Measurements from ENCODE around the gene MTG2. TPM values are rescaled to one million over a fixed set of nuclear protein-coding genes. Genes with fewer than 3 reads are reported as not detected.

Gene MTG2
- total RNA-seq, 1 experiment from 2014 or later: 56.8 TPM

- BruUV-seq (replicated peaks): no TSS peak
- CTCF ChIA-PET: no interaction called here
- H3K36me3 ChIP-seq (ENCODE audit: control insufficient read depth, insufficient read depth, low read length): peaks cover 10% of the 10 kb centered on the region
Observed at GRCh38 chr20:62196286-62196685, 13.5 kb downstream of the MTG2 start.

GRCh38 chr20:62197311-62197710, 14.5 kb downstream of the MTG2 start:
- ChIA-PET POLR2A (no interaction called here), CTCF (no interaction called here)
- H3K27ac ChIP-seq (ENCODE audit: low read length): no peak overlapping the region
- peaks cover 10% of the 10 kb centered on the region for H3K36me3 ChIP-seq (ENCODE audit: control insufficient read depth, insufficient read depth, low read length)
- no TSS peak for BruUV-seq (replicated peaks)
- intact Hi-C loops (cut with micrococcal nuclease; ENCODE audit: unreplicated experiment): no loop called here
- no peak overlapping the region for H3K4me3 ChIP-seq (ENCODE audit: low read depth in 2 of 2, low read length in 2 of 2)
- no peaks in the 10 kb centered on the region for H3K27me3 ChIP-seq (ENCODE audit: control insufficient read depth, insufficient read depth, low read length)
- no peak for DNase-seq (ENCODE audit: low read depth, low spot score)
- H3K9me3 ChIP-seq (ENCODE audit: control insufficient read depth, insufficient read depth, low read depth, low read length): no peaks in the 10 kb centered on the region
- ATAC-seq: no peak
- TF ChIP-seq TCF7L2 (IDR thresholded peaks at IDR 0.05; ENCODE audit: low read depth, low read length) (no peak), CTCF (IDR thresholded peaks at IDR 0.05) (no peak), REST (IDR thresholded peaks at IDR 0.05; ENCODE audit: insufficient read depth in 1 of 2, low read depth in 2 of 2, low read length in 1 of 2) (no peak), SIN3A (IDR thresholded peaks at IDR 0.05; ENCODE audit: borderline replicate concordance, insufficient read depth, low read depth, low read length) (no peak), POLR2AphosphoS5 (IDR thresholded peaks at IDR 0.05; ENCODE audit: low read depth, low read length) (no peak)
- H3K4me1 ChIP-seq (ENCODE audit: control insufficient read depth, insufficient read depth, low read length): no peaks in the 10 kb centered on the region
- in situ Hi-C loops (cut with HindIII; ENCODE audit: low pct_unique_long_range_greater_than_20kb, low sequenced_read_pairs): no loop called here

More at GRCh38 chr20:62196286-62196685, 13.5 kb downstream of the MTG2 start:
- in situ Hi-C loops (cut with HindIII; ENCODE audit: low pct_unique_long_range_greater_than_20kb, low sequenced_read_pairs): no loop called here
- ATAC-seq: no peak
- Histone ChIP-seq H3K27me3 (ENCODE audit: control insufficient read depth, insufficient read depth, low read length) (no peaks in the 10 kb centered on the region), H3K4me1 (ENCODE audit: control insufficient read depth, insufficient read depth, low read length) (no peaks in the 10 kb centered on the region), H3K27ac (ENCODE audit: low read length) (no peak overlapping the region), H3K9me3 (ENCODE audit: control insufficient read depth, insufficient read depth, low read depth, low read length) (no peaks in the 10 kb centered on the region), H3K4me3 (ENCODE audit: low read depth in 2 of 2, low read length in 2 of 2) (no peak overlapping the region)
- DNase-seq (ENCODE audit: low read depth, low spot score): no peak
- POLR2A ChIA-PET: interaction anchor here (0.8 kb wide), 1 partner anchor 65 kb away, joined by 6 read pairs; no protein-coding TSS in a partner anchor
- TF ChIP-seq REST (IDR thresholded peaks at IDR 0.05; ENCODE audit: insufficient read depth in 1 of 2, low read depth in 2 of 2, low read length in 1 of 2): no peak
- no peak for TF ChIP-seq SIN3A (IDR thresholded peaks at IDR 0.05; ENCODE audit: borderline replicate concordance, insufficient read depth, low read depth, low read length)
- TF ChIP-seq TCF7L2 (IDR thresholded peaks at IDR 0.05; ENCODE audit: low read depth, low read length): no peak
- no peak for TF ChIP-seq CTCF (IDR thresholded peaks at IDR 0.05)
- no peak for TF ChIP-seq POLR2AphosphoS5 (IDR thresholded peaks at IDR 0.05; ENCODE audit: low read depth, low read length)
- intact Hi-C loops (cut with micrococcal nuclease; ENCODE audit: unreplicated experiment): no loop called here
